T-cell (primary cell): ENCODE data around the gene CHURC1. TPM values are rescaled to one million over a fixed set of nuclear protein-coding genes. Genes with fewer than 3 reads are reported as not detected.

Experiments used
- ATAC-seq, 4 experiments: fragments of 200-7000 bp in 3 of 4; fragments of 150-1000 bp in 1 of 4; cut with Tn5 transposase; replicated peaks in 1 of 4; 1 replicate in 3 of 4; 2 replicates in 1 of 4; pipeline ENCODE4 v1.10.0; 2021; ENCODE audit warnings: moderate library complexity in 3 of 4, mild to moderate bottlenecking in 2 of 4, moderate number of reproducible peaks in 1 of 4
- CTCF ChIA-PET, 2 donors: fragments of 300-600 bp; sonication (Branson Sonifier 250); formaldehyde crosslinking; loops; one replicate each; lab custom pipeline; 2022; ENCODE audit warnings: antibody characterized with exemption in 2 of 2; lab: Charles Lee
- POLR2A ChIA-PET, 2 donors: fragments of 300-600 bp; sonication (Branson Sonifier 250); formaldehyde crosslinking; loops; one replicate each; lab custom pipeline; 2022; ENCODE audit warnings: antibody characterized with exemption in 2 of 2; lab: Charles Lee
- DNase-seq, 35 experiments: peaks; one replicate each; pipeline versions ENCODE4 v3.0.0 to v3.0.0-alpha.2; 2013 to 2023
- H3K27ac ChIP-seq: one replicate; pipeline ENCODE4 v1.5.1; 2013; ENCODE audit warnings: low read length
- H3K27me3 ChIP-seq, 2 experiments: replicated peaks in 1 of 2; 1 replicate in 1 of 2; 2 replicates in 1 of 2; pipeline versions ENCODE4 v1.6.1 to v1.7.0; 2013; ENCODE audit warnings: low read length in 1 of 2, mixed read lengths in 1 of 2; ENCODE audit not compliant: control insufficient read depth in 2 of 2, insufficient read depth in 2 of 2; ENCODE audit errors: extremely low read depth in 1 of 2
- H3K36me3 ChIP-seq, 2 donors: 1 replicate in 1 of 2; 2 replicates in 1 of 2; pipeline versions ENCODE4 v1.6.1 to v1.7.0; 2013; ENCODE audit warnings: low read length in 1 of 2; ENCODE audit not compliant: control insufficient read depth in 2 of 2, insufficient read depth in 1 of 2; ENCODE audit errors: extremely low read depth in 1 of 2
- H3K4me1 ChIP-seq, 2 experiments: 1 replicate in 1 of 2; 2 replicates in 1 of 2; pipeline versions ENCODE4 v1.6.1 to v1.7.0; 2013; ENCODE audit warnings: low read length in 2 of 2, mixed read lengths in 1 of 2; ENCODE audit not compliant: insufficient read depth in 2 of 2, control insufficient read depth in 1 of 2; ENCODE audit errors: extremely low read depth in 1 of 2
- H3K4me3 ChIP-seq, 2 donors: 1 replicate in 1 of 2; 2 replicates in 1 of 2; pipeline versions ENCODE4 v1.5.1 to v1.7.0; 2013; ENCODE audit warnings: mild to moderate bottlenecking in 2 of 2, low read length in 1 of 2, moderate library complexity in 1 of 2; ENCODE audit not compliant: control insufficient read depth in 1 of 2; ENCODE audit errors: extremely low read depth in 1 of 2
- H3K9me3 ChIP-seq: 2 replicates; pipeline ENCODE4 v1.7.0; 2013
- H3K27ac Mint-ChIP-seq, 2 donors: one replicate each; pipeline ENCODE4 v1.8.0; 2020 to 2021; ENCODE audit warnings: mild to moderate bottlenecking in 2 of 2, mixed read lengths in 2 of 2
- H3K27me3 Mint-ChIP-seq, 2 donors: one replicate each; pipeline ENCODE4 v1.8.0; 2021 to 2022; ENCODE audit warnings: mixed read lengths in 2 of 2
- H3K36me3 Mint-ChIP-seq: one replicate; pipeline ENCODE4 v1.8.0; 2021; ENCODE audit warnings: mixed read lengths
- H3K4me1 Mint-ChIP-seq, 3 donors: one replicate each; pipeline ENCODE4 v1.8.0; 2020 to 2022; ENCODE audit warnings: mixed read lengths in 3 of 3, mild to moderate bottlenecking in 1 of 3
- H3K4me3 Mint-ChIP-seq, 3 donors: one replicate each; pipeline ENCODE4 v1.8.0; 2020 to 2022; ENCODE audit warnings: mild to moderate bottlenecking in 3 of 3, mixed read lengths in 3 of 3, moderate library complexity in 3 of 3
- H3K9me3 Mint-ChIP-seq, 3 donors: one replicate each; pipeline ENCODE4 v1.8.0; 2020 to 2022; ENCODE audit warnings: mixed read lengths in 3 of 3
- WGBS: methylation state at CpG from one replicate; pipeline ENCODE4 v1.1.5; 2013; ENCODE audit warnings: missing lambda C conversion rate; ENCODE audit not compliant: insufficient coverage; 5-methylcytosine and 5-hydroxymethylcytosine counted together
- total RNA-seq, 35 experiments: library from RNA in 6 of 35; stranded (reverse) in 6 of 35; fragments of 120-200 nt in 1 of 35; gene quantifications; one replicate each; pipeline versions ENCODE4 v1.2.1 to v1.2.4 and lab custom pipeline; 2013 to 2026

Gene CHURC1
- total RNA-seq, 5 donors from 2014 or later (not counting 1 experiment from before 2014, with no cell fraction given) = 57.6 to 99.7 (median 91.1) TPM

DNA sequence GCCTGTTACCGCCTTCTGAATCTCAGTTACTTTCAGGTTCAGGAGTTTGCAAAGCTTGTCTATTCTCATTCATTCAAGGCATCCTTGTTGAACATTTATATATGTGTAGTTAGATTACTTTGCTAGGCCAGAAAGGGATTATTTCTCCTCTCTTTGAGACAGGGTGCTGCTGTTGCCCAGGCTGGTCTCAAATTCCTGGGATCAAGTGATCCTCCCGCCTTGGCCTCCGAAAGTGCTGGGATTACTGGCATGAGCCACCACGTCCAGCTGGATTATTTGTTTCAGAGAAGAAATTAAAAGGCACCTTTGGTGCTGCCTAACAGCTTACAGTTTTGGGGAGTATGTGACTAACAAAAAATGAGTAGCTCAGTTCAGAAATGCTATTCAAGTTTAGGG is 772 bp downstream of the CHURC1 start:
- H3K4me3 Mint-ChIP-seq = peak overlapping the region; percentile 92 to 98 (median 93)
- DNase-seq = no peak
- ChIA-PET CTCF (interaction anchor here (0.6 to 3.3 kb wide), 9 partner anchors 8 to 434 kb away, joined by 3 to 13 read pairs (median 4); partner anchors contain the start of gene MAX (in 1 of the 2)), POLR2A (interaction anchor here (0.6 to 2.2 kb wide), 18 partner anchors 8 to 800 kb away, joined by 3 to 20 read pairs (median 5); no protein-coding TSS in a partner anchor)
- peaks cover 53 to 62% (median 59%) of the 10 kb centered on the region in 3 donors for H3K4me1 Mint-ChIP-seq
- peak overlapping the region; percentile 89 to 90 for H3K27ac Mint-ChIP-seq
- 14% methylated on average over 1 of the region's 4 CpGs for WGBS
- Histone ChIP-seq H3K9me3 (no peaks in the 10 kb centered on the region), H3K36me3 (peaks cover 0 to 3% of the 10 kb centered on the region in 2 donors), H3K27ac (peak overlapping the region; percentile 99), H3K27me3 (no peaks in the 10 kb centered on the region), H3K4me3 (peak overlapping the region; percentile 95 to 98), H3K4me1 (peaks cover 17 to 34% of the 10 kb centered on the region in 2 experiments)
- peaks cover 0 to 3% of the 10 kb centered on the region in 2 donors for H3K27me3 Mint-ChIP-seq
- ATAC-seq = no peak
- H3K36me3 Mint-ChIP-seq = peaks cover 14% of the 10 kb centered on the region
- H3K9me3 Mint-ChIP-seq = no peaks in the 10 kb centered on the region

DNA sequence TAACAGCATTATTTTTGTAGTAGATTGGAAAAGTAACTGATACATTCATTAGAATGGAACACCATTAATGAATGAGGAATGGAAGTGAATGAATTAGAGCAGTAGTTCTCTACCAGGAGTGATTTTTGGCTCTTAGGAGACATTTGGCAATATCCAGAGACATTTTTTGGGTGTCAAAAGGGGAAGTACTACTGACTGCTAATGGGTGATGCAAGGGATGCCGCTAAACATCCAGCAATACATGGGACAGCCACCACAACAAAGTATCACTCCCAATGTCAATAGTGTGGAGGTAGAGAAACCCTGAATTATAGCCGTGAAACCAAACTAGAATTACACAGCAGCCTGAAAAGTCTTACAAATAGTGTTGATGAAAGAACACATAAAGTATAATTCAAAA is 1.5 kb downstream of the CHURC1 start:
- H3K27me3 Mint-ChIP-seq = no peaks in the 10 kb centered on the region
- no peak for DNase-seq
- H3K27ac Mint-ChIP-seq = peak overlapping the region; percentile 89 to 90
- Histone ChIP-seq H3K36me3 (peaks cover 0 to 3% of the 10 kb centered on the region in 2 donors), H3K4me1 (peaks cover 17 to 34% of the 10 kb centered on the region in 2 experiments), H3K27me3 (no peaks in the 10 kb centered on the region), H3K27ac (no peak overlapping the region), H3K9me3 (no peaks in the 10 kb centered on the region), H3K4me3 (no peak overlapping the region)
- H3K9me3 Mint-ChIP-seq = no peaks in the 10 kb centered on the region
- CTCF ChIA-PET = interaction anchor here (1.0 to 3.3 kb wide), 2 partner anchors 11 kb away, joined by 3 to 13 read pairs; no protein-coding TSS in a partner anchor
- WGBS = no CpG with 5 or more reads among the region's 2 CpGs
- peaks cover 61 to 70% (median 67%) of the 10 kb centered on the region in 3 donors for H3K4me1 Mint-ChIP-seq
- POLR2A ChIA-PET = interaction anchor here (1.2 to 2.2 kb wide), 3 partner anchors 11 to 24 kb away, joined by 5 to 10 read pairs (median 6); no protein-coding TSS in a partner anchor
- H3K4me3 Mint-ChIP-seq = peak overlapping the region; percentile 92 to 98 (median 93)
- no peak for ATAC-seq
- H3K36me3 Mint-ChIP-seq = peaks cover 21% of the 10 kb centered on the region

DNA sequence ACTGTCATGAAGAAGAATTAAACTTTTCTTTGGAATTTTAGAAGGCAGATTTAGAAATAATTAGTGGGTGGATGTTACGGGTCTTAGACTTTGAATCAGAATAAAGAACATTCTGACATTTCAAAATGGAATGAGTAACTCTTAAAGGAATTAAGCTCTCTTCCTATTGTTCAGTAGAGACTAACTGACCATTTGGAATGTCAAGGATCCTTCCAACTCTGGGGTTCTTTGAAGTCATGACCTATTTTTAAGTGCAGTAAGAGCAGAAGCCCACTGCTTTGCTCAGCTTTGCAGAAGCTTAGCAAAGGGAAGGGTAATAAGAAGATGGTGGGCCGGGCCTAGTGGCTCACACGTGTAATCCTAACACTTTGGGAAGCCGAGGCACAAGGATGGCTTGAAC is 4.0 kb downstream of the CHURC1 start:
- Mint-ChIP-seq H3K4me1 (peaks cover 78 to 82% (median 79%) of the 10 kb centered on the region in 3 donors), H3K27me3 (no peaks in the 10 kb centered on the region), H3K36me3 (peaks cover 32% of the 10 kb centered on the region), H3K9me3 (no peaks in the 10 kb centered on the region), H3K27ac (peak overlapping the region in 1 of 2 donors; percentile 65), H3K4me3 (peak overlapping the region in 2 of 3 donors; percentile 21 to 98)
- 80% methylated on average over 1 of the region's 4 CpGs for WGBS
- ChIA-PET CTCF (no interaction called here), POLR2A (no interaction called here)
- ATAC-seq = no peak
- peaks cover 15 to 34% of the 10 kb centered on the region in 2 experiments for H3K4me1 ChIP-seq
- DNase-seq = no peak
- no peaks in the 10 kb centered on the region for H3K9me3 ChIP-seq
- no peak overlapping the region for H3K27ac ChIP-seq
- no peak overlapping the region for H3K4me3 ChIP-seq
- peaks cover 0 to 6% of the 10 kb centered on the region in 2 donors for H3K36me3 ChIP-seq
- no peaks in the 10 kb centered on the region for H3K27me3 ChIP-seq

DNA sequence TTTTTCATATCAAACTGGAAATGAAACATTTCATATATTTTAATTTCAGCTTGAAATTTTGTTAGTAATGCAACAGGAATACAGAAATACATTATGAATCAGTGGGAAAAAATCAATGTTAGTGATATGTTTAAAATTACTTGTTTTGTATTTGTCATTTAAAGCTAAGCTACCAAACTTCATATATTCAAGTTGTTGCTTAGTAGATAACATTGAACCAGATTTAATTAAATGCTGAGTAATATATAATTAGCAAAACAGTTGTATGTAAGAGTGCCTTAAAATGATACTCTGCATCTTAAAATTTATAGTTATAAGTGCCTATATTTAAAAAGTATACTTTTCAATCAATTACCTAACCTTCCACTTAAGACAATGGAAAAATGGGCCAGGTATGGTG is 5.0 kb downstream of the CHURC1 start:
- Mint-ChIP-seq H3K27me3 (no peaks in the 10 kb centered on the region), H3K9me3 (no peaks in the 10 kb centered on the region), H3K27ac (peak overlapping the region in 1 of 2 donors; percentile 52), H3K36me3 (peaks cover 37% of the 10 kb centered on the region), H3K4me1 (peaks cover 78 to 85% (median 81%) of the 10 kb centered on the region in 3 donors), H3K4me3 (peak overlapping the region in 1 of 3 donors; percentile 20)
- H3K36me3 ChIP-seq = peaks cover 0 to 11% of the 10 kb centered on the region in 2 donors
- no peaks in the 10 kb centered on the region for H3K27me3 ChIP-seq
- ChIA-PET CTCF (interaction anchor here in 1 of 2 donors (0.8 to 0.9 kb wide), 2 partner anchors 8 to 13 kb away, joined by 3 to 4 read pairs; no protein-coding TSS in a partner anchor), POLR2A (interaction anchor here in 1 of 2 donors (0.5 to 0.7 kb wide), 2 partner anchors 10 to 1193 kb away, joined by 3 to 4 read pairs; no protein-coding TSS in a partner anchor)
- no peak overlapping the region for H3K27ac ChIP-seq
- no peak for DNase-seq
- H3K9me3 ChIP-seq = no peaks in the 10 kb centered on the region
- H3K4me1 ChIP-seq = peaks cover 15 to 28% of the 10 kb centered on the region in 2 experiments
- no peak overlapping the region for H3K4me3 ChIP-seq
- ATAC-seq = no peak

DNA sequence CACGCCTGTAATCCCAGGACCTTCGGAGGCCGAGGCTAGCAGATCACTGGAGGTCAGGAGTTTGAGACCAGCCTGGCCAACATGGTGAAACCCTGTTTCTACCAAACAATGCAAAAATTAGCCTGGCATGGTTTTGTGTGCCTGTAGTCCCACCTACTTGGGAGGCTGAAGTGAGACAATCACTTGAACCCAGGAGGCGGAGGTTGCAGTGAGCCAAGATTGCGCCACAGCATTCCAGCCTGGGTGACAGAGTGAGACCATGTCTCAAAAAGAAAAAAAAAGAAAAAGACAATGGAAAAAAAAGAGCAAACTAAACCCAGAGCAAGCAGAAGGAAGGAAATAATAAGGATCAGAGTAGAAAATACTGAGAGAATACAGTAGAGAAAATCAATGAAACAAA is 5.4 kb downstream of the CHURC1 start:
- H3K36me3 Mint-ChIP-seq = peaks cover 40% of the 10 kb centered on the region
- 100% methylated on average over 1 of the region's 5 CpGs for WGBS

DNA sequence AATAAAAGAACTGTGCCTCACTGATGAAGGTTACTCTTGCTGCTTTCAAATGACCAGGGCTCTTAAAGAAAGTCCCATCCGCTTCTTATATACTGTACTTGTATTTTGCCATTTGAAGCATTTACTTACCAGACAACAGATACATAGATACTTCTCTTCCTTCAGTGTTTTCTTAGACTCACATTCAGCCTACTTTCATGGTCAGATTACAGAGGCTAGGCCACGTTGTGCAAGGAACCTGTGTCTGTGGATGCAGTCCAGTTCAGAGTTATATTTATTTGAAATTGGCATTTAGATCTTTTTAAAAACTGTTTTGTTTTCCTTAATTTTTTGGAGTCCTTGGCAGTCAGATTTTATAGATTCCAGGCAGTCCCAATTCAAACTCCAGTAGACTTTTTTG is 6.2 kb downstream of the CHURC1 start:
- ATAC-seq (no peak), DNase-seq (no peak)
- whole genome bisulfite sequencing = no CpG with 5 or more reads among the region's 2 CpGs
- Mint-ChIP-seq H3K4me3 (peak overlapping the region in 1 of 3 donors; percentile 19), H3K27me3 (no peaks in the 10 kb centered on the region), H3K27ac (peak overlapping the region in 1 of 2 donors; percentile 30), H3K9me3 (no peaks in the 10 kb centered on the region), H3K36me3 (peaks cover 43% of the 10 kb centered on the region), H3K4me1 (peaks cover 78 to 82% (median 79%) of the 10 kb centered on the region in 3 donors)
- CTCF ChIA-PET = interaction anchor here in 1 of 2 donors (0.7 kb wide), 1 partner anchor 16 kb away, joined by 3 read pairs; no protein-coding TSS in a partner anchor
- H3K4me3 ChIP-seq = no peak overlapping the region
- H3K27me3 ChIP-seq = no peaks in the 10 kb centered on the region
- H3K27ac ChIP-seq = no peak overlapping the region
- no peaks in the 10 kb centered on the region for H3K9me3 ChIP-seq
- peaks cover 15 to 26% of the 10 kb centered on the region in 2 experiments for H3K4me1 ChIP-seq
- POLR2A ChIA-PET = interaction anchor here in 1 of 2 donors (0.7 to 0.9 kb wide), 2 partner anchors 10 to 16 kb away, joined by 3 to 4 read pairs; no protein-coding TSS in a partner anchor
- peaks cover 0 to 23% of the 10 kb centered on the region in 2 donors for H3K36me3 ChIP-seq

More for the DNA sequence above, 5.4 kb downstream of the CHURC1 start:
- Histone ChIP-seq H3K27me3 (no peaks in the 10 kb centered on the region), H3K36me3 (peaks cover 0 to 15% of the 10 kb centered on the region in 2 donors), H3K4me3 (no peak overlapping the region), H3K9me3 (no peaks in the 10 kb centered on the region), H3K4me1 (peaks cover 16 to 28% of the 10 kb centered on the region in 2 experiments), H3K27ac (no peak overlapping the region)
- DNase-seq = no peak
- Mint-ChIP-seq H3K27ac (peak overlapping the region; percentile 52 to 83), H3K27me3 (no peaks in the 10 kb centered on the region), H3K4me3 (peak overlapping the region in 1 of 3 donors; percentile 20), H3K9me3 (no peaks in the 10 kb centered on the region), H3K4me1 (peaks cover 81 to 86% (median 83%) of the 10 kb centered on the region in 3 donors)
- no peak for ATAC-seq
- ChIA-PET CTCF (interaction anchor here in 1 of 2 donors (0.8 to 0.9 kb wide), 2 partner anchors 7 to 12 kb away, joined by 3 to 4 read pairs; no protein-coding TSS in a partner anchor), POLR2A (interaction anchor here (0.7 to 0.9 kb wide), 2 partner anchors 17 to 1193 kb away, joined by 3 read pairs; no protein-coding TSS in a partner anchor)
